Measurements from ENCODE around the gene PHF3.

PHF3 gene

GRCh38 chr6:63644668-63645326, 9.2 kb downstream of the PHF3 start:
- DNase-seq = no peak

DNA sequence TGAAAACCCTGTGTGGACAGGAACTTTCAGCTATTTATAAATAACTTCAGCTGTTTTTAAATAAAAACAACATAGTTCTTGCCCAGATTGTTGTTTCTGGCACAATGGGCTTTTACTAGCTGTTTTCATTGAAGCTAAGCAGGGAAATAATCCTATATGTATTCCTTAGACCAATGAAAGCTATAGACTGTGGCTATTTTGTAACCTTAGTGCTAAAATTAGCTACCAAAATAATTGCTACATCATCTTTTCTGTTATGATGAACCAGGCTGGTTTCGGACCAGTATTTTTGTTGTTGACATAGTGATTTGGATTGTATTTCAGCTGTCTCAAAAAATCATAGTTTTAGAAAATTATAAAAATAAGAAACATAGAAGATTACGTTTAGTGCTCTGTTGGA, 13.7 kb downstream of the PHF3 start:
- no peak for DNase-seq

DNA sequence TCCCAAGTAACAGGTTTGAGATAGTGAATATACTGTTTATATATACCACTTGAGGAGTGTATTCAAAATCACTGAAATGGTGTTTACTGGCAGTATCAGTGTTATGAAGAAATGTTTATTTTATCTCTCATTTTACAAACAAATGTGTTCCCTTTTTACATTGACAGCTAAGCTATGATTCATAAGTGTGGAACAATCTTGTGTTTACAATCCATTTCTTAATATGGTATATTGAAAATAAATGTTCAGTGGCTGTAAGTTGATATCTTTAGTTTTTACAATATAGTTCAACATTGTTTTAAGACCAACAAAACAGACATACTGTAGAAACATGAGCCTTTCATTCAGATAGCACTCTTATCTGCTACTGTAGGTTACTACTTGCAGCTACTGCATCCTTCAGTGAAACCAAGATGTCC, 14.3 kb downstream of the PHF3 start:
- DNase-seq = no peak

DNA sequence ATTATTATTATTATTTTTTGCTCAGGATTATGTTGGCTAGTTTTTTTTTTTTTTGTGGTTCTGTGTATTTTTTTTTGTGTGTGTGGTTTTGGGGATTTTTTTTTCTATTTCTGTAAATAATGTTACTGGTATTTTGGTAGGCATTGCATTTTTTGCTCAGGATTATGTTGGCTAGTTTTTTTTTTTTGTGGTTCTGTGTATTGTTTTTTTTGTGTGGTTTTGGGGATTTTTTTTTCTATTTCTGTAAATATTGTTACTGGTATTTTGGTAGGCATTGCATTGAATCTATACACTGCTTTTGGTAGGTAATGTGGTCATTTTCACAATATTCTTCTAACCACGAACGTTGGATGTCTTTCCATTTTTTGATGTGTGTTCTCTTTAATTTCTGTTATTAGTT, 17.4 kb downstream of the PHF3 start:
- DNase-seq = no peak

- DNase-seq = no peak
Measured at GRCh38 chr6:63660757-63661156, 25.2 kb downstream of the PHF3 start.

DNA sequence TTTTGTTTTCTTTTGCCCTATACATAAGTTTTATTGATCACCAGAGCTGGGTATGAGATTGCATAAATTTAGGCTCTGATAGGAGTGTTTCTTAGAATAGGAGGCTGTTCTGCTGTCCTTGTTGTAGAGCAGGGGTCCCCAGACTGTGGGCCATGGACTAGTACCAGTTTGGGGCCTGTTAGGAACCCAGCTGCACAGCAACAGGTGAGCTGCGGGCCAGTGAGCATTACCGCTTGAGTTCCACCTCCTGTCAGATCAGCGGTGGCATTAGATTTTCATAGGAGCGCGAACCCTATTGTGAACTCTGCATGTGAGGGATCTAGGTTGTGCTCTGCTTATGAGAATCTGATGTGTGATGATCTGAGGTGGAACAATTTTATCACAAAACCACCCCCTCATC, 26.2 kb downstream of the PHF3 start:
- DNase-seq = no peak

DNA sequence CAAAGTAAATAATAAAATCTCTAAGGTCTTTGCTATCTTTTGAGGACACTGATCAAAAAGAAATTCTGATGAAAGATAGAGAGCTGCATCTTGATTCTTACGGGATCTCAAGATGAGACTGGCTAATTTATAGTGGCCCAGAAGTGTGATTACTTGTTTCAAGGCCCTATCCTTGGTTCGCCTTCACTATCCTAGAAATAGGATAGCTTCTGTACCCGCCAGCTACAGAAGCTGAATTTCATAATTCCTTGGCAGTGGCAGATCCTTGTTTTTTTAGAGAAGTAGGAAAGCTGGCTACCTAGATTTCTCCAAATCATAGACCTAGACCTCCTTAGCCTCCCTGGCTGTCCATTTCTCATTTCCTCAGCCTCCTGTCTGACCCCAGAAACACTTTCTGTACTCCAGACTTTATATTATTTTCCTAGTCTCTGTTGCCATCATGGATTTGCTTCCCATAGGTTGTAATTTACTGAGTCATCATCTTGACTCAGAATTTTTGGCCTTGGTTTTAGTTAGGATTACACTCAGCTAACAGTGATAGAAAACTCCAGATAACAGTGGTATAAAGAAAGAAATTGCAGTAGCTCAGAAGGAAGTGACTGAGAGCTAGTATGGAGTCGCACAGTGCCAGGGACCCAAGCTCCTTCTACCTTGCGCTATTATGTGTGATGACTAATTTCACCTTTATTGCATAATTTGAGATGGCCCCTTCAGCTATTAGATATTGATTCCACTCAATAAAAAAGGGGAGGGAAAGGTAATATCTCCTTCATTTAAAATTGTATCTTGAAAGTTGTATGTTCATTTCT, 27.7 kb downstream of the PHF3 start:
- no peak for DNase-seq

DNA sequence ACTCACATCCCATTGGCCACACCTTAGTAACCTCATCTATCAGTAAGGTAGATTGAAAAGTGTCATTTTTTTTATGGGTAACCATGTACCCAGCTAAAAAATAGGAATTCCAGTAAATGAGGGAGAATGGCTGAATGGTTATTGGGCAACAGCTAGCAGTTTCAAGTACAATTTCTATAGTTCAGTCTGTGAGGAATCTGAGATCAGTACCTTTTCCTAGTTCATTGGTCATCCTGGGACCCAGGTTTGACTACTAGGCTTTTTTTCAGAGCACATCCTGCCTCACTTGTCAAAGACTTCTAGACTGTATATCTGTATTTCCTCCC, 28.3 kb downstream of the PHF3 start:
- no peak for DNase-seq

GRCh38 chr6:63671098-63671754, 35.6 kb downstream of the PHF3 start:
- no peak for DNase-seq

DNA sequence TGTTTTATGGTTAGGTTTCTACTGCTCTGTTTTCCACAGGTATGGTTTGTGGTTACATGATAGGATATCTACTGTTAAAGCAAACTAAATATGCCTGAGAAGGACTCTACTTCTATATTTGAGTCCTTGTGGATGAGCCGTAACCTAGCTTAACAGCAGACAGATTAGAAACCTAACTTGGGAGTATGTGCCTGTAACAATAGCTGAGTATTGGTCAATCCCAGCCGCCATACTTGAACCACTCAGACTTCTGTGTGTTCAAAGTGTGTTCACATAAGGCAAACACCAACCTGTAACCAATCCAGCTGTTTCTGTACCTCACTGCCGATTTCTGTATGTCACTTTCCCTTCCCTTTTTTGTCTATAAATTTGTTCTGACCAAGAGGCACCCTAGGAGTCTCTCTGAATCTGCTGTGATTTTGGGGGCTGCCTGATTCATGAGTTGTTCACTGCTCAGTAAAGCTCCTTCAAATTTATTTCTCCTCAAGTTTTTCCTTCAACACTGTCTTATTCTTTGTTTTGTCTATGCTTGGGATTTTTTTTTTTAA, 37.1 kb downstream of the PHF3 start:
- DNase-seq = no peak

DNA sequence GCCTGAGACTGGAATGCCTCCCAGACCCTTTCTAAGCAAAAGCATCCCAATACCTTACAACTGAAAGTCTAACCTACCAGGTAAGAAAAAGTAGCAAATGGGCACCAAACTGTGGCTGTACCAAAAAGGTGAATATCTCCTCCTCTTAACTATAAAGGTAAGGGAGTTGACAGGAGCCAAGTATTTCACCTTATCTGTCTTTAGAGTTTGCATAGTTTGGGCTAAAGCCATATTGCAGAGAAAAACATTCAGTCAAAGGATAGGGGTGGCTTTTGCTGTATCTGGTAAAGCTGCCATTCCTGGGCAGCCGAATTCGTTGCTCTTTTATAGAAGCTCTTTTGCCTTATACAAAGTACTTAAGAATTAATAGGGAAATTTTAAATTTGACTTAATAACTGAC, 38.1 kb downstream of the PHF3 start:
- no peak for DNase-seq

DNA sequence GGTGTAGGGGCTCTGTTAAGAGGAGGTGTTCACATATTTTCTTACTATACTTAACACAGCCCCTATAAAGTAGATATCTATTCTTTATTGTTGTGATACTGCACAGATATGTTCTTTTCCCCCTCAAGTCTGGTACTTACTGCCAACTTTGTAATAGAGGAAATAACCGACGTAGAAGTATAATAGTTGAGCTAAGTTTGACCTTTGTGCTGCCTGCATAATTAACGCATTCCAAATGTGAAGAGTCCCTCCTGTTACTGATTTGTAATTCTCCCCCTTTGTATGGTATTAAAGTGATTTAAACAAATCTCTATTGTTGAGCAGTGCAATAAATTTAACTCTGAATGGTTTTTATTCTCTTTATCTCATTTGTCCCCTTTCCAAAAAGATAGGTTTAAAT, 39.0 kb downstream of the PHF3 start:
- no peak for DNase-seq

DNA sequence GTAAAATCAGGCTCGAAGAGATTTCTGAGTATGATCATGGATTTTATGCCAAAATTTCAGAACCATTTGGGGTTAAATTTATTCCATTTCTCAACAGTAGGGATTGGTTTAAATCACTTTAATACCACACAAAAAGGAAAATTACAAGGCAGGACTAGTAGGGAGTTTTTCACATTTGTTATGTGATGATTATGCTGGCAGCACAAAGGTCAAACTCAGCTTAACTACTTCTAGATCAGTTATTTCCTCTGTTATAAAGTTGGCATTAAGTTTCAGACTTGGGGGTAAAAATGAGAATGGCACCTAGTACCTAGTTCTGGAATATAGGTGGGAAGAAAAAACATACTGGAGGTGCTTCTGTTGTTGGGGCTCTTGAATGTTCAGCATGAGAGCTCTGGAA, 39.5 kb downstream of the PHF3 start:
- DNase-seq = no peak

GRCh38 chr6:63676412-63677114, 41.0 kb downstream of the PHF3 start:
- no peak for DNase-seq

DNA sequence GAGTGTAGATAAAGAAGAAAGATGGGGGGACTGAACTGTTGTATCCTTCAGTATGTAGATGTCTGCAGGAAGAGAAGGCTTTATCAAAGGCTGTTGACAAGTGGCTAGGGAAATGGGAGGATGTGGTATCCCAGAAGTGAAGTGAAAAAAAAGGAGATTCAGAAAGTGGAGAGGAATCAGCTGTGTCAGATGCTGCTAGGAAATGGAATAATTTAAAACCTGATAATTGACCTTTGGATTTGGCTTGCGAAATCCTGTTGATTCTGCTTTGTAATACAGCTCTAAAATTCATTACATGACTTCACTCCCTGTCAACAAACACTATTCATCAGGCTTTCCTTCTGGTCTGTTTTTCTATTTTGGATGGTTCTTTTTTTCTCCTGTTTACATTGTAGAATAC, 41.7 kb downstream of the PHF3 start:
- no peak for DNase-seq

GRCh38 chr6:63683071-63683603, 47.5 kb downstream of the PHF3 start:
- DNase-seq = no peak

DNA sequence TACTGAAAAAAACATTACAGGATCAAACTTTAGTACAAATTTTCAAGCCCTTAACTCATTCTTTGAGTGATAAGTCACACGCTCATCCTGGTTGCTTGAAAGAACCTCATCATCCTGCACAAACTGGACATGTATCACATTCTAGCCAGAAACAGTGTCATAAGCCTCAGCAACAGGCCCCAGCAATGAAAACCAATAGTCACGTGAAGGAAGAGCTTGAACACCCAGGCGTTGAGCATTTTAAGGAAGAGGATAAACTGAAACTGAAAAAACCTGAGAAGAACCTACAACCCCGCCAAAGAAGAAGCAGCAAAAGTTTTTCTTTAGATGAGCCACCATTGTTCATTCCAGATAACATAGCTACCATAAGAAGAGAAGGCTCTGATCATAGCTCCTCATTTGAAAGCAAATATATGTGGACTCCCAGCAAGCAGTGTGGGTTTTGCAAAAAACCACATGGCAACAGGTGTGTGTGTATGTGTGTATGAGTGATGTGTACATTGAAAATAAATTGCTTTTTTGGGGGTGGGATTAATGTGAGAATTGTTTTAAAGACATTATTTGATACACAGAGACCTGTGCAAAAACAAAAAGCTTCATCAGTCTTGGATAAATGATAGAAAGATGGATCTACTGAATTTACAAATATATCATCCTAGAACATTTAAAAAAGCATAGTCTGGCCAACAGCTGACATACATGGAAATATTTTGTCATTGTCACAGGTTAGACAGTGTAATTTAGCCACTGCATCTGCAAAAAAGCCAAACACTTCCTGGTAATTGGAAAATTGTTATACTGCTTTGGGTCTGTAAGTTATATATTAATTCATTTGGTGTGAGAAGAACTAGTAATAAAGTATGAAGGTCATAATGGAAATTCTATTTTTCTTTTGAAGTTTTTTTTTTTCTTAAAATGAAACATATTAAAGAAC, 50.1 kb downstream of the PHF3 start:
- peak; percentile 30 for DNase-seq

- DNase-seq = no peak
Measured at GRCh38 chr6:63689421-63689820, 53.8 kb downstream of the PHF3 start.

GRCh38 chr6:63690221-63690620, 54.6 kb downstream of the PHF3 start:
- no peak for DNase-seq

DNA sequence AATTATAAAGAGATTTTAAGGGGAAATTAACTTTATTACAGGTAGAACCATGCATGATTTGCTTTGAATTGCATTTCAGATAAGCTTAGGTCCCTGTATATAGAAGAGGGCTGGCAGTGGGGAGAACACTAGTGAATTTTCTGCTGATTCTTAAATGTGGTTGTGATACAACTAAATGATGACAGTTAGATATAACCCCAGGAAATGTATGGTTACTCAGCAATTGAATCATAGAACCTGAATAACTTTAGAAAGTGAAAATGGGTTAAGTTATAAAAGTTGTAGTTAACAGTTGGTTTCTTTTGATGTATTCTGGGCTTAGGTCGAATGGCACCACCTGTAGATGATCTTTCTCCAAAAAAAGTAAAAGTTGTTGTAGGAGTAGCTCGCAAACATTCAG, 70.1 kb downstream of the PHF3 start:
- DNase-seq = no peak

- no peak for DNase-seq
Measured at GRCh38 chr6:63706630-63707029, 71.0 kb downstream of the PHF3 start.

- no peak for DNase-seq
Measured at GRCh38 chr6:63708631-63709030, 73.0 kb downstream of the PHF3 start.

Data from CD4-positive, alpha-beta T cell treated with Interleukin-15 for 1 hour (primary cell).